HepG2 (cell line): ENCODE results near the gene IL2RA. TPM values are rescaled to one million over a fixed set of nuclear protein-coding genes. Genes with fewer than 3 reads are reported as not detected.

Experiments used
- ATAC-seq: fragments of 200-7000 bp; cut with Tn5 transposase; 3 replicates; pipeline ENCODE4 v1.9.1; 2020; ENCODE audit warnings: mild to moderate bottlenecking, moderate library complexity
- BruUV-seq: library from RNA; stranded (reverse); fragments of 400-500 nt; replicated peaks from 2 replicates; lab custom pipeline; 2021; lab: Mats Ljungman, UMichigan
- CTCF ChIA-PET: fragments of 300-600 bp; formaldehyde crosslinking; extraction: SDS; loops from one replicate; lab custom pipeline; 2021; ENCODE audit warnings: low total read pairs, inconsistent platforms, low intra/inter-chr PET ratio; lab: Yijun Ruan, JAX
- POLR2A ChIA-PET: fragments of 350-600 bp; sonication (Branson Sonifier 250); formaldehyde crosslinking; loops from one replicate; lab custom pipeline; 2020; ENCODE audit warnings: antibody characterized with exemption, inconsistent platforms; lab: Yijun Ruan, JAX
- DNase-seq: peaks from one replicate; pipeline ENCODE4 v3.0.0-alpha.2; 2015; ENCODE audit warnings: low spot score
- FAIRE-seq: peaks from 3 replicates; lab custom pipeline; 2011; peaks lifted over from hg19 to GRCh38; lab: Jason Lieb, UNC
- H2AFZ ChIP-seq: one replicate; pipeline ENCODE4 v1.6.1; 2011; ENCODE audit warnings: low read length, inconsistent platforms
- H3K27ac ChIP-seq: fragments of 300-600 bp; 3 replicates; pipeline ENCODE4 v1.8.0; 2011; ENCODE audit warnings: mixed run types, mild to moderate bottlenecking, mixed read lengths, low read length, inconsistent platforms; ENCODE audit not compliant: insufficient read depth; ENCODE audit errors: extremely low read length
- H3K27me3 ChIP-seq, 2 experiments: fragments of 200-600 bp in 1 of 2; 2 replicates in 1 of 2; 3 replicates in 1 of 2; pipeline versions ENCODE4 v1.6.0 to v1.8.0; 2011; ENCODE audit warnings: low read length in 2 of 2, mild to moderate bottlenecking in 2 of 2, moderate library complexity in 2 of 2, inconsistent platforms in 1 of 2; ENCODE audit not compliant: insufficient read depth in 2 of 2, control insufficient read depth in 1 of 2
- H3K36me3 ChIP-seq, 2 experiments: fragments of 200-600 bp in 1 of 2; replicated peaks in 1 of 2; 2 replicates in 1 of 2; 3 replicates in 1 of 2; pipeline versions ENCODE4 v1.5.1 to v1.8.0; 2011; ENCODE audit warnings: low read length in 2 of 2, inconsistent platforms in 1 of 2; ENCODE audit not compliant: insufficient read depth in 2 of 2, control insufficient read depth in 1 of 2
- H3K4me1 ChIP-seq: 2 replicates; pipeline ENCODE4 v1.5.1; 2012; ENCODE audit warnings: low read length, inconsistent platforms; ENCODE audit not compliant: insufficient read depth
- H3K4me2 ChIP-seq: 2 replicates; pipeline ENCODE4 v1.6.0; 2011; ENCODE audit warnings: low read depth, low read length, inconsistent platforms
- H3K4me3 ChIP-seq, 3 experiments: fragments of 200-600 bp in 1 of 3; sonication (generic), shearing (Covaris generic) in 1 of 3; replicated peaks in 1 of 3; 2 replicates each; pipeline ENCODE4 v1.5.1; 2011 to 2016; ENCODE audit warnings: low read length in 3 of 3, inconsistent platforms in 2 of 3, low read depth in 2 of 3, mild to moderate bottlenecking in 2 of 3, control low read depth in 1 of 3, mixed read lengths in 1 of 3; ENCODE audit not compliant: insufficient read depth in 1 of 3
- H3K79me2 ChIP-seq: one replicate; pipeline ENCODE4 v1.6.1; 2011; ENCODE audit warnings: low read length, inconsistent platforms; ENCODE audit not compliant: insufficient read depth
- H3K9ac ChIP-seq: 2 replicates; pipeline ENCODE4 v1.6.0; 2011; ENCODE audit warnings: mild to moderate bottlenecking, low read depth, low read length, inconsistent platforms; ENCODE audit not compliant: insufficient read depth
- H3K9me3 ChIP-seq: 2 replicates; pipeline ENCODE4 v1.5.1; 2012; ENCODE audit warnings: mild to moderate bottlenecking, low read length
- H4K20me1 ChIP-seq: 2 replicates; pipeline ENCODE4 v1.6.0; 2011; ENCODE audit warnings: inconsistent platforms, mild to moderate bottlenecking, low read length, moderate library complexity; ENCODE audit not compliant: insufficient read depth
- CHD4 ChIP-seq: fragments of 200-600 bp; sonication (generic); IDR thresholded peaks from 2 replicates; pipeline ENCODE4 v1.7.0; 2017; ENCODE audit warnings: mild to moderate bottlenecking, low read length, borderline replicate concordance
- HCFC1 ChIP-seq: fragments of 150-350 bp; IDR thresholded peaks from 2 replicates; pipeline ENCODE4 v1.6.1; 2014; ENCODE audit warnings: low read depth, low read length
- ISL2 ChIP-seq: sonication (generic); formaldehyde crosslinking; IDR thresholded peaks from 2 replicates; pipeline ENCODE4 v1.5.0; 2020; ENCODE audit warnings: missing genetic modification reagents
- MATR3 ChIP-seq: sonication (generic); formaldehyde crosslinking; IDR thresholded peaks from 2 replicates; pipeline ENCODE4 v1.4.0; 2020; ENCODE audit warnings: missing genetic modification reagents
- PRPF4 ChIP-seq: fragments of 200-400 bp; formaldehyde crosslinking; IDR thresholded peaks from 2 replicates; pipeline ENCODE4 v1.6.1; 2016; ENCODE audit warnings: low read length, low read depth; ENCODE audit not compliant: poor library complexity, severe bottlenecking
- ZFP1 ChIP-seq: IDR thresholded peaks from 2 replicates; pipeline ENCODE4 v1.6.1; 2016
- ZNF569 ChIP-seq: sonication (generic); formaldehyde crosslinking; IDR thresholded peaks from 2 replicates; pipeline ENCODE4 v1.5.0; 2020; ENCODE audit warnings: mild to moderate bottlenecking, missing genetic modification reagents, moderate library complexity, borderline replicate concordance
- ZNF883 ChIP-seq: sonication (generic); formaldehyde crosslinking; IDR thresholded peaks from 2 replicates; pipeline ENCODE4 v1.5.1; 2020; ENCODE audit warnings: mild to moderate bottlenecking, missing genetic modification reagents; ENCODE audit errors: not compliant biosample characterization
- ZSCAN30 ChIP-seq: sonication (generic); formaldehyde crosslinking; IDR thresholded peaks from 2 replicates; pipeline ENCODE4 v1.5.0; 2020; ENCODE audit warnings: mild to moderate bottlenecking, missing genetic modification reagents
- ZSCAN9 ChIP-seq: IDR thresholded peaks from 2 replicates; pipeline ENCODE4 v1.6.1; 2016; ENCODE audit warnings: borderline replicate concordance
- WGBS: methylation state at CpG from one replicate; pipeline ENCODE4 v1.1.6; 2017; ENCODE audit warnings: low lambda C conversion rate; 5-methylcytosine and 5-hydroxymethylcytosine counted together
- in situ Hi-C: cut with HindIII; loops from 2 replicates; pipeline ENCODE4 v1.10.0; 2017; ENCODE audit warnings: low pct_unique_long_range_greater_than_20kb; ENCODE audit not compliant: extremely low pct_ligation_motif_present
- intact Hi-C: fragments of 100-400 bp; cut with micrococcal nuclease; formaldehyde crosslinking; loops from one replicate; pipeline ENCODE4 v1.10.0; 2022; ENCODE audit not compliant: unreplicated experiment
- polyA plus RNA-seq, 8 experiments: library from polyadenylated mRNA; depleted of rRNA in 3 of 8; stranded (reverse) in 7 of 8; unstranded in 1 of 8; fragments of >200 nt; fragmentation: Illumina TruSeq in 4 of 8; extraction: Trizol in 4 of 8; gene quantifications; 2 replicates each; pipeline versions ENCODE4 v1.2.1 to v1.2.3, GENCODE V29; 2011 to 2016; ENCODE audit warnings: low read depth in 4 of 8, missing spikeins in 1 of 8, mixed read lengths in 1 of 8; ENCODE audit not compliant: insufficient read depth in 1 of 8
- total RNA-seq, 5 experiments: library from RNA; depleted of rRNA; stranded (reverse); fragments of >200 nt; fragmentation: Illumina TruSeq; extraction: Trizol; gene quantifications; 2 replicates each; pipeline ENCODE4 v1.2.3, GENCODE V29; 2016; ENCODE audit warnings: low read depth in 1 of 5
- TF ChIP-seq, protein P1 (sequence below): sonication (generic); formaldehyde crosslinking; IDR thresholded peaks from 2 replicates; pipeline ENCODE4 v1.4.0; 2020; ENCODE audit warnings: low read depth, mild to moderate bottlenecking, missing genetic modification reagents
- TF ChIP-seq, protein P2 (sequence below): sonication (generic); formaldehyde crosslinking; IDR thresholded peaks from 2 replicates; pipeline ENCODE4 v1.8.0; 2022; ENCODE audit warnings: low read depth, missing genetic modification reagents

IL2RA gene
- total and polyA plus RNA-seq, 2 of the 13 experiments (the other 11 are each of a cell fraction or from before 2014, with no cell fraction given): not detected

DNA sequence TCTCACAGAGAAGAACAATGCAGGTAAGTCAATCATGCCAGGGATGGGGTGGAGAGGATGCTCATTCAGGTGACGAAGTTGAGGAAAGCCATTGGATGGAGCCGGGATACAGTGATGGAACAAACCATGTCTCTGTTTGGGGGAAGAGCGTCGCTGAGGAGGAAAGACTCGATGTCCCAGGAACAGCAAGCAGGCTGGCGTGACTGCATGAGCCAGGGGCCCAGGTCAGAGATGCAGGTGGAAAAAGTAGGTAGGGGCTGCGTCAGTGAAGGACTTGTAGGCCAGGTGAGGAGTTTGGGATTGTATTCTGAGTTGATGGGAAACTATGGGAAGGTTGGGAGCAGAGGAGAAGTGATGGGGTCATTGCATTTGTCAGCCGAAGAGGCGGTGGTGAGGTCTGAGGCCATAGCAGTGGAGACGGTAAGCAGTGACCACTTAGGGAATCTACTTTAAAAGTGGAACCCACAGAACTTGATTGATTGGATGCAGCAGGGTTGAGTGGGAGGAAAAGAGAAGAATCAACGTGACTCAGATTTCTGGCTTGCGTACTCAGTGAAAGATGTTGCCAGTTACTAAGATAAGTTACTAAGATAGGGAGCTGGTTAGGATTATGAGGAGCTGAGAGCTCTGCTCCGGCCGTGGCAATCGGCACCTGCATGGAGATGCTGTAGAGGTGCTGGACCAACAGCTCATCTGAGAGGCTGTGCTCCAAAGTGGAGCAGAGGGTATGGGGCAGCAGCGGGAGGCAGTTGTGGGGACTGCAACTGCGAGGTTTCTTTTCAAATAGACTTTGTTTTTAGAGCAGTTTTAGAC lies 12.5 kb upstream of the IL2RA start:
- H3K27me3 ChIP-seq: peaks cover 3 to 47% of the 10 kb centered on the region in 2 experiments; a peak in 4 of 5 replicates
- no peak overlapping the region for H3K4me3 ChIP-seq
- H3K9me3 ChIP-seq: no peaks in the 10 kb centered on the region
- TF ChIP-seq ISL2 (no peak), PRPF4 (no peak), CHD4 (no peak), ZNF883 (CRISPR knock-in tag) (no peak), ZNF569 (CRISPR knock-in tag) (no peak), ZSCAN9 (no peak), MATR3 (no peak), ZFP1 (no peak), ZSCAN30 (CRISPR knock-in tag) (no peak), HCFC1 (no peak)
- TF ChIP-seq, protein P1, sequence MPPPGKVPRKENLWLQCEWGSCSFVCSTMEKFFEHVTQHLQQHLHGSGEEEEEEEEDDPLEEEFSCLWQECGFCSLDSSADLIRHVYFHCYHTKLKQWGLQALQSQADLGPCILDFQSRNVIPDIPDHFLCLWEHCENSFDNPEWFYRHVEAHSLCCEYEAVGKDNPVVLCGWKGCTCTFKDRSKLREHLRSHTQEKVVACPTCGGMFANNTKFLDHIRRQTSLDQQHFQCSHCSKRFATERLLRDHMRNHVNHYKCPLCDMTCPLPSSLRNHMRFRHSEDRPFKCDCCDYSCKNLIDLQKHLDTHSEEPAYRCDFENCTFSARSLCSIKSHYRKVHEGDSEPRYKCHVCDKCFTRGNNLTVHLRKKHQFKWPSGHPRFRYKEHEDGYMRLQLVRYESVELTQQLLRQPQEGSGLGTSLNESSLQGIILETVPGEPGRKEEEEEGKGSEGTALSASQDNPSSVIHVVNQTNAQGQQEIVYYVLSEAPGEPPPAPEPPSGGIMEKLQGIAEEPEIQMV (CRISPR knock-in tag): no peak
- TF ChIP-seq, protein P2, sequence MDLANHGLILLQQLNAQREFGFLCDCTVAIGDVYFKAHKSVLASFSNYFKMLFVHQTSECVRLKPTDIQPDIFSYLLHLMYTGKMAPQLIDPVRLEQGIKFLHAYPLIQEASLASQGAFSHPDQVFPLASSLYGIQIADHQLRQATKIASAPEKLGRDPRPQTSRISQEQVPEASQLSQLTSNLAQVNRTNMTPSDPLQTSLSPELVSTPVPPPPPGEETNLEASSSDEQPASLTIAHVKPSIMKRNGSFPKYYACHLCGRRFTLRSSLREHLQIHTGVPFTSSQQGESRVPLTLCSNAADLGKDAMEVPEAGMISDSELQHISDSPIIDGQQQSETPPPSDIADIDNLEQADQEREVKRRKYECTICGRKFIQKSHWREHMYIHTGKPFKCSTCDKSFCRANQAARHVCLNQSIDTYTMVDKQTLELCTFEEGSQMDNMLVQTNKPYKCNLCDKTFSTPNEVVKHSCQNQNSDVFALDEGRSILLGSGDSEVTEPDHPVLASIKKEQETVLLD: no peak
- ChIA-PET CTCF (no interaction called here), POLR2A (no interaction called here)
- in situ Hi-C loops (no loop called here), intact Hi-C loops (no loop called here)
- DNase-seq (no peak), ATAC-seq (peak; percentile 42; the same call in 2 of the 3 replicates), FAIRE-seq (no peak)
- no peak overlapping the region for H3K4me2 ChIP-seq
- H3K79me2 ChIP-seq: no peaks in the 10 kb centered on the region
- H3K9ac ChIP-seq: no peak overlapping the region
- H3K27ac ChIP-seq: no peak overlapping the region
- no peaks in the 10 kb centered on the region for H4K20me1 ChIP-seq
- no peaks in the 10 kb centered on the region for H3K36me3 ChIP-seq
- WGBS: 35% methylated on average over 16 of the region's 17 CpGs
- H2AFZ ChIP-seq: no peak overlapping the region
- no peaks in the 10 kb centered on the region; the same call in 1 of the 2 replicates for H3K4me1 ChIP-seq
- BruUV-seq: no TSS peak
